Measurements from ENCODE around the gene CDAN1. TPM values are rescaled to one million over a fixed set of nuclear protein-coding genes. Genes with fewer than 3 reads are reported as not detected.
A peak's percentile ranks its signal among the peaks of the same experiment; 100 is the strongest.

Gene CDAN1
- total RNA-seq, 1 experiment from 2014 or later: 16.4 TPM

DNA sequence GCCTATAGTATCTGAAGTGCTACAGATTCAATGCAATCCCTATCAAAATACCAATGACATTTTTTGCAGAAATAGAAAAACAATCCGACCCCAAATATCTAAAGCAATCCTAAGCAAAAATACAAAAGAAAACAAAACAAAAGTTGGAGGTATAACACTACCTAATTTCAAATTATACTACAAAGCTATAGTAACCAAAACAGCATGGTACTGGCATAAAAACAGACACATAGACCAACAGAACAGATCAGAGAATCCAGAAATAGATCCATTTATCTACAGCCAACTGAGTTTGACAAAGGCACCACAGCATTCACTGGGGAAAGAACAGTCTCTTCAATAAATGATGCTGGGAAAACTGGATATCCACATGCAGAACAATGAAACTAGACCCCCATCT, 23.8 kb upstream of the CDAN1 start (continued):
- TF ChIP-seq, protein P1, sequence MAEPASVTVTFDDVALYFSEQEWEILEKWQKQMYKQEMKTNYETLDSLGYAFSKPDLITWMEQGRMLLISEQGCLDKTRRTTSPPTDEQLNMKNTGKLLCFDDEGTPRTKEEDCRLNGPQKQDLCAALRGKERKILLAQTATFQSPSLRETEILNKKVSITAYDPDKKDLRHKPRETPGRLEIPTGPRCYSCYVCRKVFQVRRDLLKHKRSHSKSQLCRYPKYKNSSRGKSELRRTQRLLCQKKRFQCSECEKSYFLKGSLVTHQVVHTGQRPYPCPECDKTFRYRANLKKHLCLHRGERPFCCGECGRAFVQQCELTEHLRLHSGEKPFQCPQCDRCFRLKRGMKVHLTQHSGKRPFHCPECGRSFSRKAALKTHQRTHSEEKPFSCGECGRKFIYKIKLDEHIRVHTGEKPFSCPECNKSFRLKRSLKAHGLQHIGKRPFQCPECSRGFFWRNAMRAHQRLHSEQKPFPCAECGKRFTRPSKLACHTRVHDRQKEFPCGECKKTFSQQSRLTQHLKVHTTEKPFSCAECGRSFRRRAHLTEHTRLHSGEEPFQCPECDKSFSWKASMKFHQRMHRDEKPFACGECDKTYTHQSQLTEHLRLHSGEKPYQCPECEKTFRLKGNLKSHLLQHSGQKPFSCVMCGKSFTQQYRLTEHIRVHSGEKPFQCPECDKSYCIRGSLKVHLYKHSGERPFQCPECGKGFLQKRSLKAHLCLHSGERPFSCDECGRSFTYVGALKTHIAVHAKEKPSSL (CRISPR knock-in tag; conservative IDR thresholded peaks at IDR 0.05): no peak
- TF ChIP-seq, protein P2, sequence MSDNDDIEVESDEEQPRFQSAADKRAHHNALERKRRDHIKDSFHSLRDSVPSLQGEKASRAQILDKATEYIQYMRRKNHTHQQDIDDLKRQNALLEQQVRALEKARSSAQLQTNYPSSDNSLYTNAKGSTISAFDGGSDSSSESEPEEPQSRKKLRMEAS (CRISPR knock-in tag; IDR thresholded peaks at IDR 0.05): no peak
- no peak for TF ChIP-seq ELF4 (CRISPR knock-in tag; IDR thresholded peaks at IDR 0.05; ENCODE audit: low read depth)
- TF ChIP-seq, protein P3, sequence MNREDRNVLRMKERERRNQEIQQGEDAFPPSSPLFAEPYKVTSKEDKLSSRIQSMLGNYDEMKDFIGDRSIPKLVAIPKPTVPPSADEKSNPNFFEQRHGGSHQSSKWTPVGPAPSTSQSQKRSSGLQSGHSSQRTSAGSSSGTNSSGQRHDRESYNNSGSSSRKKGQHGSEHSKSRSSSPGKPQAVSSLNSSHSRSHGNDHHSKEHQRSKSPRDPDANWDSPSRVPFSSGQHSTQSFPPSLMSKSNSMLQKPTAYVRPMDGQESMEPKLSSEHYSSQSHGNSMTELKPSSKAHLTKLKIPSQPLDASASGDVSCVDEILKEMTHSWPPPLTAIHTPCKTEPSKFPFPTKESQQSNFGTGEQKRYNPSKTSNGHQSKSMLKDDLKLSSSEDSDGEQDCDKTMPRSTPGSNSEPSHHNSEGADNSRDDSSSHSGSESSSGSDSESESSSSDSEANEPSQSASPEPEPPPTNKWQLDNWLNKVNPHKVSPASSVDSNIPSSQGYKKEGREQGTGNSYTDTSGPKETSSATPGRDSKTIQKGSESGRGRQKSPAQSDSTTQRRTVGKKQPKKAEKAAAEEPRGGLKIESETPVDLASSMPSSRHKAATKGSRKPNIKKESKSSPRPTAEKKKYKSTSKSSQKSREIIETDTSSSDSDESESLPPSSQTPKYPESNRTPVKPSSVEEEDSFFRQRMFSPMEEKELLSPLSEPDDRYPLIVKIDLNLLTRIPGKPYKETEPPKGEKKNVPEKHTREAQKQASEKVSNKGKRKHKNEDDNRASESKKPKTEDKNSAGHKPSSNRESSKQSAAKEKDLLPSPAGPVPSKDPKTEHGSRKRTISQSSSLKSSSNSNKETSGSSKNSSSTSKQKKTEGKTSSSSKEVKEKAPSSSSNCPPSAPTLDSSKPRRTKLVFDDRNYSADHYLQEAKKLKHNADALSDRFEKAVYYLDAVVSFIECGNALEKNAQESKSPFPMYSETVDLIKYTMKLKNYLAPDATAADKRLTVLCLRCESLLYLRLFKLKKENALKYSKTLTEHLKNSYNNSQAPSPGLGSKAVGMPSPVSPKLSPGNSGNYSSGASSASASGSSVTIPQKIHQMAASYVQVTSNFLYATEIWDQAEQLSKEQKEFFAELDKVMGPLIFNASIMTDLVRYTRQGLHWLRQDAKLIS (CRISPR knock-in tag; IDR thresholded peaks at IDR 0.05; ENCODE audit: borderline replicate concordance): no peak
- TF ChIP-seq ZNF416 (CRISPR knock-in tag; IDR thresholded peaks at IDR 0.05): no peak
- no peak for TF ChIP-seq EMX1 (CRISPR knock-in tag; IDR thresholded peaks at IDR 0.05)

DNA sequence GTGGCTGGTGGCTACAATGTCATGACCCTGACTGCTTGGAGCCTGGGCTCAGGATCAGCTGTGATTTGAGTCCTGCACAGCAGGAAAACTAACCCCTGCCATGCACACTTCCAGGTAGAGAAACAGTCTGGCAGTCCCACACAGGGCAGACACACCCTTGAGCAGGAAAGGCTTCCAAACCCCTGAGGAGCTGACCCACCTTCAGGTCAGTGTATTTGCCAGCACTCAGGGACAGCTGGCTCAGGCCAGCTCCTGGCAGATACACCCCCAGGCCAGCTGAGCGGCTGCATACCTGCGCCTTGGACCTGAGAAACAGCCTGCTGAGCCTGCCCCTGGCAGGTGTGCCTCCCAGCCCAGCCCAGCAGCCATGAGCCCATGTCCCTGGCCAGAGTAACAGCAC, 22.2 kb upstream of the CDAN1 start:
- ChIA-PET CTCF (interaction anchor here (1.4 kb wide), 1 partner anchor 42 kb away, joined by 4 read pairs; no protein-coding TSS in a partner anchor), POLR2A (no interaction called here)
- H3K4me3 Mint-ChIP-seq: no peak overlapping the region
- ATAC-seq (peak; percentile 47), DNase-seq (ENCODE audit: low spot score) (no peak)
- H3K27ac Mint-ChIP-seq: no peak overlapping the region
- H3K9me3 Mint-ChIP-seq: peaks cover 25% of the 10 kb centered on the region
- H3K4me1 Mint-ChIP-seq: peaks cover 6% of the 10 kb centered on the region
- H3K36me3 Mint-ChIP-seq: peaks cover 23% of the 10 kb centered on the region
- TF ChIP-seq, protein P4, sequence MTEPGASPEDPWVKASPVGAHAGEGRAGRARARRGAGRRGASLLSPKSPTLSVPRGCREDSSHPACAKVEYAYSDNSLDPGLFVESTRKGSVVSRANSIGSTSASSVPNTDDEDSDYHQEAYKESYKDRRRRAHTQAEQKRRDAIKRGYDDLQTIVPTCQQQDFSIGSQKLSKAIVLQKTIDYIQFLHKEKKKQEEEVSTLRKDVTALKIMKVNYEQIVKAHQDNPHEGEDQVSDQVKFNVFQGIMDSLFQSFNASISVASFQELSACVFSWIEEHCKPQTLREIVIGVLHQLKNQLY (CRISPR knock-in tag; IDR thresholded peaks at IDR 0.05): no peak
- TF ChIP-seq FOXK1 (CRISPR knock-in tag; IDR thresholded peaks at IDR 0.05) (no peak), RORB (CRISPR knock-in tag; IDR thresholded peaks at IDR 0.05) (no peak), ZNF263 (CRISPR knock-in tag; IDR thresholded peaks at IDR 0.05; ENCODE audit: low read depth) (no peak), HMGA2 (CRISPR knock-in tag; IDR thresholded peaks at IDR 0.05) (no peak), PRRX2 (CRISPR knock-in tag; IDR thresholded peaks at IDR 0.05) (no peak), MYBL2 (CRISPR knock-in tag; IDR thresholded peaks at IDR 0.05) (no peak), ZNF423 (CRISPR knock-in tag; IDR thresholded peaks at IDR 0.05) (no peak), RELA (CRISPR knock-in tag; IDR thresholded peaks at IDR 0.05; ENCODE audit: borderline replicate concordance) (no peak), ZNF317 (CRISPR knock-in tag; IDR thresholded peaks at IDR 0.05; ENCODE audit: borderline replicate concordance, low read depth) (no peak), FOXJ3 (CRISPR knock-in tag; IDR thresholded peaks at IDR 0.05; ENCODE audit: borderline replicate concordance) (no peak), ZBTB21 (CRISPR knock-in tag; IDR thresholded peaks at IDR 0.05; ENCODE audit: borderline replicate concordance) (no peak)
- TF ChIP-seq, protein P5, sequence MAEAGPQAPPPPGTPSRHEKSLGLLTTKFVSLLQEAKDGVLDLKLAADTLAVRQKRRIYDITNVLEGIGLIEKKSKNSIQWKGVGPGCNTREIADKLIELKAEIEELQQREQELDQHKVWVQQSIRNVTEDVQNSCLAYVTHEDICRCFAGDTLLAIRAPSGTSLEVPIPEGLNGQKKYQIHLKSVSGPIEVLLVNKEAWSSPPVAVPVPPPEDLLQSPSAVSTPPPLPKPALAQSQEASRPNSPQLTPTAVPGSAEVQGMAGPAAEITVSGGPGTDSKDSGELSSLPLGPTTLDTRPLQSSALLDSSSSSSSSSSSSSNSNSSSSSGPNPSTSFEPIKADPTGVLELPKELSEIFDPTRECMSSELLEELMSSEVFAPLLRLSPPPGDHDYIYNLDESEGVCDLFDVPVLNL (CRISPR knock-in tag; IDR thresholded peaks at IDR 0.05; ENCODE audit: borderline replicate concordance, low read depth): no peak
- TF ChIP-seq, protein P6, sequence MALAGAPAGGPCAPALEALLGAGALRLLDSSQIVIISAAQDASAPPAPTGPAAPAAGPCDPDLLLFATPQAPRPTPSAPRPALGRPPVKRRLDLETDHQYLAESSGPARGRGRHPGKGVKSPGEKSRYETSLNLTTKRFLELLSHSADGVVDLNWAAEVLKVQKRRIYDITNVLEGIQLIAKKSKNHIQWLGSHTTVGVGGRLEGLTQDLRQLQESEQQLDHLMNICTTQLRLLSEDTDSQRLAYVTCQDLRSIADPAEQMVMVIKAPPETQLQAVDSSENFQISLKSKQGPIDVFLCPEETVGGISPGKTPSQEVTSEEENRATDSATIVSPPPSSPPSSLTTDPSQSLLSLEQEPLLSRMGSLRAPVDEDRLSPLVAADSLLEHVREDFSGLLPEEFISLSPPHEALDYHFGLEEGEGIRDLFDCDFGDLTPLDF (CRISPR knock-in tag; IDR thresholded peaks at IDR 0.05): no peak
- TF ChIP-seq, protein P7, sequence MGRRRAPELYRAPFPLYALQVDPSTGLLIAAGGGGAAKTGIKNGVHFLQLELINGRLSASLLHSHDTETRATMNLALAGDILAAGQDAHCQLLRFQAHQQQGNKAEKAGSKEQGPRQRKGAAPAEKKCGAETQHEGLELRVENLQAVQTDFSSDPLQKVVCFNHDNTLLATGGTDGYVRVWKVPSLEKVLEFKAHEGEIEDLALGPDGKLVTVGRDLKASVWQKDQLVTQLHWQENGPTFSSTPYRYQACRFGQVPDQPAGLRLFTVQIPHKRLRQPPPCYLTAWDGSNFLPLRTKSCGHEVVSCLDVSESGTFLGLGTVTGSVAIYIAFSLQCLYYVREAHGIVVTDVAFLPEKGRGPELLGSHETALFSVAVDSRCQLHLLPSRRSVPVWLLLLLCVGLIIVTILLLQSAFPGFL (CRISPR knock-in tag; IDR thresholded peaks at IDR 0.05; ENCODE audit: borderline replicate concordance): no peak
- TF ChIP-seq, protein P8, sequence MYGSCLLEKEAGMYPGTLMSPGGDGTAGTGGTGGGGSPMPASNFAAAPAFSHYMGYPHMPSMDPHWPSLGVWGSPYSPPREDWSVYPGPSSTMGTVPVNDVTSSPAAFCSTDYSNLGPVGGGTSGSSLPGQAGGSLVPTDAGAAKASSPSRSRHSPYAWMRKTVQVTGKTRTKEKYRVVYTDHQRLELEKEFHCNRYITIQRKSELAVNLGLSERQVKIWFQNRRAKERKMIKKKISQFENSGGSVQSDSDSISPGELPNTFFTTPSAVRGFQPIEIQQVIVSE (CRISPR knock-in tag; IDR thresholded peaks at IDR 0.05; ENCODE audit: borderline replicate concordance): no peak
- TF ChIP-seq, protein P9, sequence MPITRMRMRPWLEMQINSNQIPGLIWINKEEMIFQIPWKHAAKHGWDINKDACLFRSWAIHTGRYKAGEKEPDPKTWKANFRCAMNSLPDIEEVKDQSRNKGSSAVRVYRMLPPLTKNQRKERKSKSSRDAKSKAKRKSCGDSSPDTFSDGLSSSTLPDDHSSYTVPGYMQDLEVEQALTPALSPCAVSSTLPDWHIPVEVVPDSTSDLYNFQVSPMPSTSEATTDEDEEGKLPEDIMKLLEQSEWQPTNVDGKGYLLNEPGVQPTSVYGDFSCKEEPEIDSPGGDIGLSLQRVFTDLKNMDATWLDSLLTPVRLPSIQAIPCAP (CRISPR knock-in tag; IDR thresholded peaks at IDR 0.05): no peak
- H3K27me3 Mint-ChIP-seq (ENCODE audit: low read depth): no peaks in the 10 kb centered on the region; the same call in 1 of the 2 replicates
